ENCODE data around the gene PDE1C.

DNA sequence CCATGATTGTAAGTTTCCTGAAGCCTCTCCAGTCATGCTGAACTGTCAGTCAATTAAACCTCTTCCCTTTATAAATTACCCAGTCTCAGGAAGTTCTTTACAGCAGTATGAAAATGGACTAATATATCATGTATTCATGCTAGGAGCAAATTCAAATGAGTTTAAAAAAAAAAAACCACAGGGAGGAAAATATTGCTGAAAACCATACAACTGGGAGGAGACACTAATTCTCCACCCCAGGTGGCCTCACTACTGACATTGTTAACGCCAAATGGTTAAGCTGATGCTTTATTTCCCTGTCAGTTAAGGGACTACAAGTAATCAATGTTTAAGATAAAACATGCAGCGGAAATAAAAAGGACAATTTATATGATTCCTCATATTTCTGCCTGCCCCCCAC, 55.1 kb downstream of the PDE1C start:
- TF ChIP-seq, protein P1, sequence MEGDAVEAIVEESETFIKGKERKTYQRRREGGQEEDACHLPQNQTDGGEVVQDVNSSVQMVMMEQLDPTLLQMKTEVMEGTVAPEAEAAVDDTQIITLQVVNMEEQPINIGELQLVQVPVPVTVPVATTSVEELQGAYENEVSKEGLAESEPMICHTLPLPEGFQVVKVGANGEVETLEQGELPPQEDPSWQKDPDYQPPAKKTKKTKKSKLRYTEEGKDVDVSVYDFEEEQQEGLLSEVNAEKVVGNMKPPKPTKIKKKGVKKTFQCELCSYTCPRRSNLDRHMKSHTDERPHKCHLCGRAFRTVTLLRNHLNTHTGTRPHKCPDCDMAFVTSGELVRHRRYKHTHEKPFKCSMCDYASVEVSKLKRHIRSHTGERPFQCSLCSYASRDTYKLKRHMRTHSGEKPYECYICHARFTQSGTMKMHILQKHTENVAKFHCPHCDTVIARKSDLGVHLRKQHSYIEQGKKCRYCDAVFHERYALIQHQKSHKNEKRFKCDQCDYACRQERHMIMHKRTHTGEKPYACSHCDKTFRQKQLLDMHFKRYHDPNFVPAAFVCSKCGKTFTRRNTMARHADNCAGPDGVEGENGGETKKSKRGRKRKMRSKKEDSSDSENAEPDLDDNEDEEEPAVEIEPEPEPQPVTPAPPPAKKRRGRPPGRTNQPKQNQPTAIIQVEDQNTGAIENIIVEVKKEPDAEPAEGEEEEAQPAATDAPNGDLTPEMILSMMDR (IDR thresholded peaks at IDR 0.05): no peak
- TF ChIP-seq POLR2A (IDR thresholded peaks at IDR 0.05): no peak

Data from ovary (tissue), 3 donors.